HG03565 (cell line): ENCODE results near the gene AAR2.

Source experiments
- ATAC-seq: cut with Tn5 transposase; IDR thresholded peaks from one replicate; pipeline ENCODE4 v1.9.1; 2021; ENCODE audit warnings: mild to moderate bottlenecking, moderate library complexity; ENCODE audit not compliant: unreplicated experiment

Gene AAR2, protein sequence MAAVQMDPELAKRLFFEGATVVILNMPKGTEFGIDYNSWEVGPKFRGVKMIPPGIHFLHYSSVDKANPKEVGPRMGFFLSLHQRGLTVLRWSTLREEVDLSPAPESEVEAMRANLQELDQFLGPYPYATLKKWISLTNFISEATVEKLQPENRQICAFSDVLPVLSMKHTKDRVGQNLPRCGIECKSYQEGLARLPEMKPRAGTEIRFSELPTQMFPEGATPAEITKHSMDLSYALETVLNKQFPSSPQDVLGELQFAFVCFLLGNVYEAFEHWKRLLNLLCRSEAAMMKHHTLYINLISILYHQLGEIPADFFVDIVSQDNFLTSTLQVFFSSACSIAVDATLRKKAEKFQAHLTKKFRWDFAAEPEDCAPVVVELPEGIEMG

DNA sequence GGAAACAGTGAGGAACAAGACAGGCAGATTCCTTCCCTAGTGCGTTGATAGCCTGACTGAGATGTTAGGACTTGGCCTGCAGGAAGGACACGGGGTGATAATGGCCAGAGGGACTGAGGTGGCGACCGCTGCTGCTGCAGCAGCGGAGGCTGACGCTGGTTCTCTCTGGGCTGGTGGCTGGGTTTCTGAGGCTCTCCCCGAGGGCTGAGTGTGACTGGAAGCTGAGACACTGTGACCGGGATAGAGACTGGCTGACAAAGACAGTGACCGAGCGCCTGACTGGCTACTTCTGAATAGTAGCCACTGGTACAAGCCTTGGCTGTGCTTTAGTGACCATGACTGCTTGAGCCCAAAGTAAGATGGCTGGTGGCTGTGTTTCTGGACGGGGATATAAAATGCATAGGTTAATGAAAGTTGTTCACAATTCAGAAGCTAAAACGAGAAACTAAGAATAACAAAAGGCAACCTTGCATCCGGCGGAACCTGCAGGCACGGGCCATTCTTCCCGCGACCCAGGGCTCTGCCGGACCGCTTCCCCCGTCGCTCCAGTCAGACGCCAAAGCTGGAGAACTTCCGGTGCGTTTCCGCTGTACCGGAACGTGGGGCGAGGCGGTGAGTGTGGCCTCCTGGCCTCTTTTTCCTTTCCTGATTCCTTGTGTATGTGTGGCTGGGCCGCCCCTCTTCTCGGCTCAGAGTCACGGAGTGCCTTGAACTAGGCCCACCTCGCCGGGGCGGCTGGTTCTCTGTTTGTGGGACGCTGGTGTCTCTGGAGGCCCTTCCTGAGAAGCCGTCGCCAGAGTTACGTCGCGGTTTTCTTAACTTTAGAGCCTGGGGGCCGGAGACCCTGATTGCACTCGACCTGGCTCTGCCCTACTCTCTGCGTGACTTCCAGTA, at the start of gene AAR2:
Gene AAR2, plus strand, starts transcription at position 587 of the 894 bp plus-strand sequence. CDS start 3,391 bp downstream, outside the sequence.
- no peak for ATAC-seq

DNA sequence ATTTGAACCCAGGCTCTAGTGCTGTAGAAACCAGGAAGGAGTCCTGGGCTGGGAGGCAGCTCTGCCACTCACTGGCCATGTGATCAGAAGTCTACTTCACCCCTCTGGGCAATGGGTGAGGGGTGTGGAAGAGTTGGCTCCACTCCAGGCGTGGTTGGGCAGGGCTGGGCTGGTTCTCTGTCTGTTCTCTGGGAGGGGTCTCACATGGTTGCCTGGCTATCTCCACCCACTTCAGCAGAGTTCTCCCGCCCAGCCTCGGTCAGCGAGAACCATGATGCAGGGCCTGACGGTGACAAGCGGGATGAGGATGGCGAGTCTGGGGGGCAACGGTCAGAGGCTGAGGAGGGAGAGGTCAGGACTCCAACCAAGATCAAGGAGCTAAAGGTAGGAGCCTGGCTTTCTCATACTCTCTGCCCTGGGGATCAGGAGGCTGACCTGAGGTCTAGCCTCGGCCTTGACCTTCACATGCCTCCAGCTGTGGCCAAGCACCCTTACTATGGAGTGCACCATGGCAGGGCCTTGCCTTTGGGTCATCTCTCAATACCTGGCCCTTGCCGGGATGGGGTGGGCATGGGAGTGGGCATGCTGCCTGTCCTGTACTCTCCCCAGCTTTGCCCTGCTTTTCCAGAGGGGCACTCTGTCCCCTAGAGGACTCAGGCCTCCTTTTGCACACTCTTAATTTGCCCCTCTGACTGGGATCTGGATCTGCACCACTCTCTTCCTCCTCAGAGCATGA, 42.1 kb upstream of the AAR2 start:
- ATAC-seq: no peak

DNA sequence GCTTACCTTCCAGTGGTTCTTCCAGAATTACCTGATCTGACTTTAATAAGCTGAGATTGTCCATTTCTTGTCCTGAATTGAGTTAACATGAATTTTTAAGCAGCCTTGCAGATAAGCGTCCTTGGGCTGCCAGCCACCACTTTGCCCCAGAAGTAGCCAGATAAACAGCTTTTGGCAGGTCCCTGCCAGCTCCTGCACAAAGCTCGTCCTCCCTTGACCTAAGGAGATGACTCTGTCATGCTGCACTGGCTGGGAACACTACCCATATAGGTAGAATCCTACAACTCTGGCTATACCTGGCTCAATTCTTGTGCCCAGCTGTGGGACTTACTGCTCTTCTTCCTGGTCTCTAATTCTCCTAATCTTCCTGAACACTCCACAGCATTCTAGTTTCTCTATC, 39.6 kb upstream of the AAR2 start:
- no peak for ATAC-seq

DNA sequence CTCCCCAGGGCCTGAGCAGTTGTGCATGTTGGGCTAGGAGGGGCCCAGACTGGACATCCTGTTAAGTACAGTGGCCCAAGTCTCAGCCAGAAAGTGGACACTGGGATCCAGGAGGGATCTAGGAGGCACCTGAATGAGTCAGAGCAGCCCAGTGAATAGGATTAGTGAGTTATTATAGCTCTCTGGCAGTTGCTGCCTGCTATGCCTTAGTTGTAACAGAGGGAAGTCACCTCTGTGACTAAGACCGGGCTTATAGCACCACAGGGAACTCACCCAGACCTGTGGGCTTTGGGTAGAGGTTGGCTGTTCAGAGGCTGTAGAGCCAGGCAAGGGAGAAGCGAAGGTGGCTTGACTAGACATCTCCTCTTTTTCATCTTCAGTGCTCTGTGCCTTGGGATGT, 39.0 kb upstream of the AAR2 start:
- no peak for ATAC-seq

DNA sequence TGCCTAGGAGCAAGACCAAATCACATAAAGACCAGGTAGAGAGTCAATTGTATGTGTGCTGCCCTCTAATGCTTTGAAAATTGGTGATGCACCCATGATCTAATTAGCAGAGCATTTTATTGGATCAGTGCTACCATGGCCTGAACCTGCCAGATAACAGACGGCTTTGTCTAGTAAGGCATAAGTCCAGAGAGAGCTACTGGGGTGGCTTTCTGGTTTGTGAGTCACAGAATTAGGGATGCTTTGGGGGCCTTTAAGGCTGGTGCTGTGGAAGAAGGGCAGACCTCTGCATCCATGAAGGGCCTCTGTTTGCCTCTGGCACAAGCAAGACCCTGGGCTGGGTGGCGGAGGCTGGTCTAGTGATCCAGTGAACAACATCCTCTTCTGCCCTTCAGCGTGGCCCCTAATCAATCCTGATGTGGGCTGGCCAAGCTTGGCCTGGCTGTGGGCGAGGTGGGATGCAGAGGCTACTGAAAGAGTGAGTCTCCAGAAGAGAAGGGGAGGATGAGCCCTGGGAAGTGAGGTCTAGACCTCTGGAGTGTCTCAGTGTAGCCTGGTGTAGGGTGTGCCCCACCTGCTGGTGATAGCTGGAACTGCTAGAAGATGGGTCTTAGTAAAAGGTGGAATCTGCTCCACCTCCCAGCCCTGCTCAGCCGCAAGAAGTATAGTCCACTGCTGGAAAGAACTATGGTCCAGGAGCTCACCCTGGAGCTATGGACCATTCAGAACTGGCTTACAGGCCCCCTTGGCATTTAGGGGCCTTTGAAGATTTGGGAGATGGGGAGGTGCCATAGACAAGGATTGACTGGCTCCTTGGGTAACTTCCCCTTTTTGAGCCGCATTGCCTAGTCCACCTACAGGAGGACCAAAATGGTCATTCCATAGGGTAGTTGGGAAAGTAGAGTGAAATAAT, 36.7 kb upstream of the AAR2 start:
- ATAC-seq: no peak

DNA sequence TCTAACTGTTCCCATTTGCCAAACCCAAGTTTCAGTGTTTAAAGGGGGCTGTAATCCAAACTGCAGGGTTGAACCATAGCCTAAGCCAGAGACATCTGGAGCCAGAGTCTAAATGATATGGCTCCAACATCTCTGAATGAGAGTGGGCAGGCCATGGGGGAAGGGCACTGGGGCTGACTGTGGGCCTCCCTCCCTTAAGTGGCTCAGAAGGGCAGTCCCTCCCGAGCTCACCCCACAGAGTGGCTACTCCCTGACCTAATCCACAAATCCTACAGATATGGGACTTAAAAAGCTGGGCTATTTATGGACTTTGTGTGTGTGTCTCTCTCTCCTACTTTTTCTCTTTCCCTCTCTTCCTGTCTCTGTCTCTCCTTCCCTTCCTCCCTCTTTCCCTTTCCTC, 35.8 kb upstream of the AAR2 start:
- no peak for ATAC-seq

DNA sequence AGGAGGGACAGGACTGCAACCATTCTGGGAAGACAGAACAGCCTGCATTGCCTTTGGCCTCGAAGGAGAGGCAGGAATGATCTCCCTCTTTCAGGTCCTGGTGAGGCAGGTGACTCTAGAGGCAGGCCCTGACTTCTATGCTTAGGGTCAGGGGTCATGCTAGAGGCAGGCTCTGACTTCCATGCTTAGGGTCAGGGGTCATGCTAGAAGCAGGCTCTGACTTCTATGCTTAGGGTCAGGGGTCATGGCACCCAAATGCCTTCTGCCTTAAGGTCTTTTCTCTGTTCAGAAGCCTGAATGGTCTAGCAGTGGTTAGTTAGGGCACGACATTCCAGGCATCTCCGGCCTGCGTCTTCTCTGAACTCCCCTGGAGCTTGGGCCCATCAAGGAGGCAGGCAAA, 35.1 kb upstream of the AAR2 start:
- ATAC-seq: no peak

DNA sequence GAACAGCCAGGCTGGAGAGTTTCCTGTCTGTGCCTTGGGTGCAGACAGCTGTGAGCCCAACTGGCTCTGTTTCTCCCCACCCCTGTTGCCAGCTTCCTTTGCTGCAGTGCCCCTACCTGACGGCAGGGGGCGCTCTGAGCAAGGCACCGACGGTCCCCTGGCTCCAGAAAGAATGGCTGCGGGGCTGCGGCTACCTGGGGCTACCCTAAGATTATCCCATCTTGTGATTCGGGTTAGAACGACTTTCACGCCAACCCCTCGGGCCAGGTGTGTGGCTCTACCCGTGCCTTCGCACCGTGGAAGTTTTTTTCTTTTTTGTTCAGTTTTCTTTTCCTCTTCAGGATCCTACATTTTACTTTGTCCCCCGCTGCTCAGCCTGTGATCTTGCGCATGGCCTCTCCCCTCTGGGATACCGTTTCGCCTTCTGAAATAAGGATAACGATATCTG, 33.4 kb upstream of the AAR2 start:
- no peak for ATAC-seq

DNA sequence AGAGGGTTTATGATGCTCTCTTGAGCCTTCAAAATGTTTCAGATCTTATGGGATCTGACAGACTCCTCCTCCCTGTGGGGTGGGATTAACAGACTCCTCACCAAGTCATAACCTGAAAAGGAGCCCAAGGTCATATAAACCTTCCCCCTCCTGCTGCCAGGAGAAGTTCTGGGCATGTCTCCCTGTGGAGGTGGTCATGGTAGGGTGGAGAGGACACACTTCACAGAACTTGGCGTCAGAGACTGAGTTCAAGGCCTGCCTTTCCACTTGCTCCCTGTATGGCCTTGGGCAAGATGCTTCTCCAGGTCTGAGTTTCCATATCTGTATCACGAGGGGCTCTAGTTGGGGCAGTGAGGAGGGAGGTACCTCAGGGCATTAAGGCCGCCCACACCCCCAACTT, 32.4 kb upstream of the AAR2 start:
- ATAC-seq: no peak

DNA sequence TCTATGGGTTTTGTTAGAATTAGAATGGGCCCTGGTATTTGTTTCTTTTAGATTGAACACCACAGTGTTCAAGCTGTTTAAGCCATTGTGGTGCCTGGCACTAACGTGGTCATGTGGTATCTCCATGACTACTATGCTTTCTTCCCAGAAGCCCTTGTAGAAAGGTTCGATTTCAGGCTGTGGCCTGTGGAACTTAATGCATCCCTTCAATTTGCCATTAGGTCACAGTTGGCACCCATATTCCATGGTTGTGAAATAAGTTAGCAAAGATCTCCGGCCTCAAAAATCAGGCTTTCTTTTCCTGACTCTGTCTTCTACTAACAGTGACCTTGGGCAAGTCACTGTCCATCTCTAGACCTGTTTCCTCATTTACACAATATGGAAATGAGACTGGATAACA, 31.3 kb upstream of the AAR2 start:
- ATAC-seq: no peak

DNA sequence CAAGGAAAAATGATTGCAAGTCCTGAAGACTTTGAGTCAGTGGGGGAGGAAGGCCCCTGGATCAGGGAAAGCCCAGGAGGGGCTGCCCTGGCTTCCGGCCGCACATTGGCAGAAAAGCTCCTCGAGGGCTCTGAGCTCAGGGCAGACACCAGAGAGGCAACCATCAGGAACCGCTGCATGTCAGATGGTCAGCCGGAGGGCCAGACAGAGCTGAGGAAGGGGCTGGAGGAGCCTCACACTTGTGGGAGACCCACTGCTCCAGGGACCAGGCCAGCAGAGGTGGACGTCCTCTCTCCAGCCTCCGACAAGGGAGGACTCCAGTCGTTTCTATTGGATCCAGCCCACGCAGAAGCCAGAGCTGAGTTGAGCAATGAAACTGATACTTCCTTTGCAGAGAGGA, 30.2 kb upstream of the AAR2 start:
- ATAC-seq: no peak

DNA sequence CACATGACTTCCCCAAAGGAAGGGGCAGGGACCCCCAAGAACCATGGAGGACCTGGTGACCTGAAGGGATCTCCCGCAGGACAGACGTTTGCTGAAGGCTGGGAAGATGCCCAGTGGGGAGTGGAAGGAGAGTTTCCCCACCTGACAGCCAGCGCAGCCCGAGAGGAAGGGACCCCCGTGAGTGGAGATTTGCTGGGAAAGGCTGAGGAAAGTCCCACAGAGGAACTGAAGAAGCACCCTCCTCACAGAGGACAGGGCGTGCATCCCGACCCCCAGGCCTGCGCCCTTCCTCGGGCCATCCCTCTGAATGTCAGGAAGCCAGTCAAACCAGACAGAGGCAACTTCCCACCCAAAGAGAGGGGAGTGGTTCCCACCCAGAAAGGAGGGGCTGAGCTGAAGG, 29.6 kb upstream of the AAR2 start:
- no peak for ATAC-seq

DNA sequence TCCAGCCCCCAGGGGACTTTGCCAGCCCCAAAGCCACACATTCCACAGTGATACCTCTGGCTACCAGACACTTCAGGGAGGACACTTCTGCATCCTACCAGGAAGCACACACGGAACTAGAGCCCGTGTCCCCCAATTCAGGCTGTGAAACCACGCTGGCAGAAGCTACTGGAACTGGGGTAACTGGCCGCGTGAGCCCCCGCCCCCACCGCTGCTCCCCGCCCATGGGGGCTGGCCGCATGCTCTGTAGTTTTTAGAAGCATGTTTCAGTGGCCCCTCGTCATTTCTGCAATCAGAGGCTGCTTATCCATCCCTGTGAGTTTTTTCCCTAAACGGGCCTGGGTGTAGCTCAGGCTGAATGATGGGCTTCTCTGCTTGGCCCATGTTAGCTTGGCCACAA, 28.7 kb upstream of the AAR2 start:
- ATAC-seq: no peak

DNA sequence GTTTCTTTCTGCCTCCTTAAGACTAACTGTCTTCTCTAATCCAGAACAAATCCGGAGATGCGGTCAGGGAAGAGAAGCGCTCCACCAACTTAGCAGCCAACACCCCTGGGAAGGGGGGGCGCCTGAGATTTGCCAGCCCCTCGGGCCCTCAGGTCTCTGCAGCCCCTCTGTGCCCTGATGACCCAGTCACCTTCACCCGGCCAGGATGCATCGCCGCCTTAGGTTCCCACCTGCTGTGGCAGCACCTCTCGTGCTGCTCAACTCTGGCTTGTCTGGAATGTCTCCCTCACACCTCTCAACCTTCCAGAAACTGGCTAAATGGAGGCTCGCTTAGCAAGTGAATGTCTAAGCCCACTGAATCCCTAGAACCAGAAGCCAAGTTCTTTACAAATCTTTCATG, 28.0 kb upstream of the AAR2 start:
- no peak for ATAC-seq

DNA sequence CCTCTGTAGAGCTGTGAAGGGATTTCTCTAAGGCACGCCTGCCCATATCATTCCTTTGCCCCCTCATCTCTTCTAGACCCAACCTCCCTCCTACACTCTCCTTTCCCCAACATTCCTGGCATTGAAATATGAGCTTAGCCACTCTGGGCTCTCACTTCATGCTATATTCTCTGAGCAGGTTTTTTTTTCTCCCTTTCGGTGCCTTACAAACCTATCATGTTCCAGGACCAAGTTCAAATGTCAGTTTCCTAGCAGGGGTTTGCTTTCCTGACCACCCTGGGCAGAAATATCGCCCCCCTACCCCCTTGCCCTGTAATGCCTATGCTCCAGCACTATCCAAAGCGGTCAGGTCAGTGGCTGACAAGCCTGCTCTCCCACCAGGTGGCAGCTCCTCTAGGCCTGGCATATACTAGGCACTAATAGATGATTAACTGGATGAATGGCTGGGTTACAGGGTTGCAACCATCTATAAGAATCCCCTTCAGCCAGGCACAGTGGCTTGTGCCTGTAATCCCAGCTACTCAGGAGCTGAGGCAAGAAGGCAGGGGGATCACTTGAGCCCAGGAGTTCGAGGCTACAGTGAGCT, 25.7 kb upstream of the AAR2 start:
- no peak for ATAC-seq

DNA sequence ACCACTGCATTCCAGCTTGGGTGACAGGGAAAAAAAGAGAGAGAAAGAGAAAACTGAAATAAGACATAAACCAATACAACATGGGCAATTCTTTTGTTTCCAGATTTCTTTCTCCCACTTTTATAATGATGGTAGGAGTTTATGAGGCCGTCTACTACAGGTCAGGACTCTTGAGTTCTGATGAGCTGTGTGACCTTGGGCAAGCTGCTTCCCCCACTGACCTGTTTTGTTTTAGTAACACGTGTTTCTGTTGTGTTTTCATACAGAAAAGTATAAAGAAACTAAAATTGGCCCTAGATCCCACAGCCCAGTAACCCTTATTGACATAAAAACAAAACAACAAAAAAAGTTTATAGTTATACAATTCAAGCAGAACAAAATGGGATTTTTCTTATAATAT, 22.9 kb upstream of the AAR2 start:
- no peak for ATAC-seq

DNA sequence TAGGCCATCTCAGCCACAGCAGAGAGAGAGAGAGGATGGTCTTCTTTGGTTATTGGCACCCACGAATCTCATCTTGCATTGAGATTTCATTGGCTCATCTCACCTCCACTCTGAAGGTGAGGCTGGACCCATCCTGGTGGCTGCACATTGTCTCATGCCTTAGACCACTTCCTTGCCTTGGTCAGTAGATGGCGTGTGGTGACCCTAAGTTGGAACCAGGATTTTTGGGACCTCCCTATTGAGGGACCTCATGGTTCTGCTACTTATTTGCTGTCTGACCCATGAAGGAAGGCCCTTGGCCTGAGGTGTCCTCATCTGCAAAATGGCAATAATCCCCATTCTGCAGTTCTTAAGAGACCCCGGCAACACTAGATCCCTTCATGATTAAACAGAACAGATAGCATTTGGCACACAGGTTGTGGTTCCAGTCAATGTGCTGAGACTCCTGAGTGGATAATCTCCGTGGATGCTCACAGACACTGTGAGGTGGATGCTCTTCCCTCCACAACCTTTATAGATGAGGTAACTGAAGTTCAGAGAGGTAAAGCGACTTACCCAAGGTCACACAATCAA, 21.5 kb upstream of the AAR2 start:
- no peak for ATAC-seq

DNA sequence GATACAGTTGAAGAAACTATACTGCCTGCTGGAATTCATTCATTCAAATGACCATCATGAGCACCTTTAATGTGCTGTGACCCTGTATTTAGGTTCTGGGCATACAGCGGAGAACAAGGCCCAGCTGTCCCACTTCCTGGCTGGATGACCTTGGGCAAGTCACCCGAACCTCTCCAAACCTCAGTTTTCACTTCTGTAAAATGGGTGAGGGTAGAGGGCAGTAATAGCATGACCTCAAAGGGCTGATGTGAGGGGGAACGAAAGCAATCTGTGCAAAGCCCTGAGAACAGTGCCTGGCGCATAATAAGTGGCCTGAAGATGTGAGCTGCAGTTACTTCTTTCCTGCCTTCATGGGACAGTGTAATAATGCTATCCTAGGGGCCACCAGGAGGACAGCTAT, 20.5 kb upstream of the AAR2 start:
- no peak for ATAC-seq

DNA sequence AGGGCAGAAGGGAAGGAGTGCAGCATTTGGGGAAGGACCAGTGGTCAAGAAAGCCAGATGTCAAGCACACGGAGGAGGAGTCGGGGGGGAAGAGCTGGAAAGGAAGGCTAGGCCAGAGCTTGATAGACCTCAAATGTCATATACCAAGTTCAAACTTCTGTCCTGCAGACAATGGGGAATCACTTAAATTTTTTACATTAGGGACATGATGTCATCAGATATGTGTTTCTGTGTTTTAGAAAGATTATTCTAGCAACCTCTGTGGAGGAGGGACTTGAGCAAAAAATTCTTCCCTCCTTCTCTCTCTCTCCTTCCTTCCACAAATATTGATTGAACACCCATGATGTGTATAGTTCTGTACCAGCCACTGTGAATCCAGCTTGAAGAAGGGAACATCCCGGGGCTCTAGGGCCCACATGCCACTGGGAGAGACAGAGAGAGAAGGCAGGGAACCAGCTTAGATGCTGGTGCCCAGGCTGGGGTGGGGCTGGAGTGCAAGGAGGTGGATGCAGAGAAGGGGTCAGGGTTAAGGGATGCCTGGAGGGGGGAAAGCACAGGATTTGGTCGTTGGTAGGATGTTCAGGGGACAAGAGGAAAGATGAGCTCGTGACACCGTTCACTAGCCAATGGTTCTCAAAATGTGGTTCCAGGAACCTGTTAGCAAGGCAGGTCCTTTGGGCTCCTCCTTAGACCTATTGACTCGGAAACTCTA, 19.8 kb upstream of the AAR2 start:
- ATAC-seq: no peak
